Ectodermal cell (in vitro differentiated cells): Measurements from ENCODE around the gene THSD4.

Experiments
- H3K27ac ChIP-seq: 2 replicates; pipeline ENCODE4 v1.7.0; 2013; ENCODE audit warnings: mild to moderate bottlenecking, low read depth, low read length; ENCODE audit not compliant: insufficient read depth, poor library complexity, severe bottlenecking
- H3K27me3 ChIP-seq: 2 replicates; pipeline ENCODE4 v1.7.0; 2013; ENCODE audit warnings: mild to moderate bottlenecking, low read length; ENCODE audit not compliant: insufficient read depth, control insufficient read depth, poor library complexity, severe bottlenecking
- H3K36me3 ChIP-seq: one replicate; pipeline ENCODE4 v1.7.0; 2013; ENCODE audit warnings: low read length; ENCODE audit not compliant: control insufficient read depth, insufficient read depth
- H3K4me1 ChIP-seq: one replicate; pipeline ENCODE4 v1.7.0; 2013; ENCODE audit warnings: low read length; ENCODE audit not compliant: control insufficient read depth, insufficient read depth
- H3K4me3 ChIP-seq: 2 replicates; pipeline ENCODE4 v1.7.0; 2013; ENCODE audit warnings: low read depth, low read length, control low read depth; ENCODE audit not compliant: insufficient read depth
- H3K9me3 ChIP-seq: 2 replicates; pipeline ENCODE4 v1.7.0; 2013; ENCODE audit warnings: mild to moderate bottlenecking, low read length, moderate library complexity; ENCODE audit not compliant: control insufficient read depth
- WGBS, 2 experiments: methylation state at CpG; one replicate each; pipeline ENCODE4 v1.1.7; 2013; ENCODE audit warnings: missing lambda C conversion rate in 2 of 2; 5-methylcytosine and 5-hydroxymethylcytosine counted together

The THSD4 gene

DNA sequence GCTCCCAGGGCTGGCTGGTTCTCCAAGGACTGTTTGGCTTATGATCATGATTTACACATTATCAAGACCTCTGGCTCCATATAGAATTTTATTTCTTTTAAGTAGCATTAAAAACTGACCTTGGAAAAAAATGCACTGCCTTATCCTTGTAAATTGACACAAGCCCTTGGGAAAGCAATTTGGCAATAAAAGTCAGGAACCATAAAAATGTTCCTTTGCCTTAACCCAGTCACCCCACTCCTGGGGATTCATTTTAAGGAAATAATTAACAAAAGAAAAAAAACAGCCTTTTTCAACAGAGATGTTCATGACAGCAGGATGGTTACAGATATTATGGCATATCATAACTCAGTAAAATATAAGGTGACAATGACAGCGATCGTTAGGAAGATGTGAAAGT, 643.4 kb downstream of the THSD4 start:
- Histone ChIP-seq H3K4me1 (no peaks in the 10 kb centered on the region), H3K27ac (no peak overlapping the region), H3K27me3 (no peaks in the 10 kb centered on the region), H3K9me3 (peaks cover 5% of the 10 kb centered on the region), H3K4me3 (no peak overlapping the region), H3K36me3 (no peaks in the 10 kb centered on the region)
- no CpG with 5 or more reads among the region's 2 CpGs for WGBS, 2 experiments

DNA sequence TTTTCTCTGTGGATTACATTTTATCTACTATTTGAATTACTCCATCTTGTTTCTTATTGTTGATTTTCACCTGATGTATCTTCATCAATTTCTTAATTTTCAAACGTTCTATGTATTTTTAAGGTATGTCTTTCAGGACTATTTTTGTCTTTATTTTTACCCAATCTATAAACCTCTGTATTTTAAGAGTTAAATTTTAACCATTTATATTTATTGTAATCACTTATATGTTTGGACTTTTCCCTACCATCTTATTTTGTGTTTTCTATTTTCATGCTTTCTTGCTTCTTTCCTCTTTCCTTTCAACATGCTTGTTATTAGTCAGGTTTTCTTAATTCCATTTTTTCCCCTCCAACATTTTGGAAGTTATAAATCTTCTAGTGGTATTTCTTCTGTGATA, 645.6 kb downstream of the THSD4 start:
- Histone ChIP-seq H3K4me3 (no peak overlapping the region), H3K27ac (no peak overlapping the region), H3K9me3 (peaks cover 2% of the 10 kb centered on the region), H3K4me1 (no peaks in the 10 kb centered on the region), H3K27me3 (no peaks in the 10 kb centered on the region), H3K36me3 (no peaks in the 10 kb centered on the region)
- WGBS, 2 experiments: no CpG with 5 or more reads among the region's 1 CpG

DNA sequence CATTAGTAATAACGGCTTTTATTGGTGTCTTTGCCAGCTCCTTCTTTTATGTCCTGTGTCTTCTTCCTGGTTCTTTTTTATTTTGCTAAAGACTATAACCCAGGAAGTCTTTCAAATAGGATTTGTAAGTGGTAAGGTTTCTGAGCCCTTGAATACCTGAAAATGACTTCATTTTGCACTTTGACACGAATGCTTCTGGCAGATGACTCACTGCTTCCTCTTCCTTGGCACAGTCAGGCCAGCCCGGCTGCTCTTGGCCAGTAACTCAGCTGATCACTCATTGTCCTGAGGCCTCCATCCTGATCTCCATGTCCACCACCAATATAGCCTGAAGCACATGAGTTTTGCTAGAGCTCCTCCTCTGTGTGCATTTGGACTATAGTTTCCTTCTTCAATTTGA, 646.4 kb downstream of the THSD4 start:
- no peak overlapping the region for H3K27ac ChIP-seq

DNA sequence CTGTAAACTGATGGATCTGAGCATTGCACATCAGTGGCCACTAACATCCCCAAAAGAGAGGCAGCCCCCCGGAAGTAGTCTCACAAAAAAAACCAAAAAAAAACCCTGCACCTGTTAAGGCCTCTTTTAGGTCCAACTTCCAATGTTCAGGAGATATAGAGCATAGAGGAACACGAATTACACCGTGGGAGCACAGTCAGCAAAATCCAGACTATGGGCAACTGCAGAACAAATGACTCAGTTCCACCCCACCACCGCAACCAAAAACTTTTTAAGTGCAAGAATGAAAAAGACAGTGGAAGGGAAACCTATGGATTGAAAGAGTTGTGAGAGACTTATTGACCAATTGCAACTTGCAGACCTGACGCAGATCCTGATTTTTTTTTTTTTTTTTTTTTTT, 652.9 kb downstream of the THSD4 start:
- no peak overlapping the region for H3K27ac ChIP-seq
- WGBS, 2 experiments: 93 to 96% methylated on average over 4 to 5 of the region's 5 CpGs
- no peak overlapping the region for H3K4me3 ChIP-seq
- H3K4me1 ChIP-seq: no peaks in the 10 kb centered on the region
- H3K27me3 ChIP-seq: no peaks in the 10 kb centered on the region
- H3K9me3 ChIP-seq: no peaks in the 10 kb centered on the region
- H3K36me3 ChIP-seq: no peaks in the 10 kb centered on the region

More for the DNA sequence above, 646.4 kb downstream of the THSD4 start:
- no peaks in the 10 kb centered on the region for H3K27me3 ChIP-seq
- 86% methylated on average over 3 of the region's 3 CpGs for WGBS, 2 experiments
- H3K4me3 ChIP-seq: no peak overlapping the region
- no peaks in the 10 kb centered on the region for H3K36me3 ChIP-seq
- peaks cover 2% of the 10 kb centered on the region for H3K9me3 ChIP-seq
- H3K4me1 ChIP-seq: no peaks in the 10 kb centered on the region

DNA sequence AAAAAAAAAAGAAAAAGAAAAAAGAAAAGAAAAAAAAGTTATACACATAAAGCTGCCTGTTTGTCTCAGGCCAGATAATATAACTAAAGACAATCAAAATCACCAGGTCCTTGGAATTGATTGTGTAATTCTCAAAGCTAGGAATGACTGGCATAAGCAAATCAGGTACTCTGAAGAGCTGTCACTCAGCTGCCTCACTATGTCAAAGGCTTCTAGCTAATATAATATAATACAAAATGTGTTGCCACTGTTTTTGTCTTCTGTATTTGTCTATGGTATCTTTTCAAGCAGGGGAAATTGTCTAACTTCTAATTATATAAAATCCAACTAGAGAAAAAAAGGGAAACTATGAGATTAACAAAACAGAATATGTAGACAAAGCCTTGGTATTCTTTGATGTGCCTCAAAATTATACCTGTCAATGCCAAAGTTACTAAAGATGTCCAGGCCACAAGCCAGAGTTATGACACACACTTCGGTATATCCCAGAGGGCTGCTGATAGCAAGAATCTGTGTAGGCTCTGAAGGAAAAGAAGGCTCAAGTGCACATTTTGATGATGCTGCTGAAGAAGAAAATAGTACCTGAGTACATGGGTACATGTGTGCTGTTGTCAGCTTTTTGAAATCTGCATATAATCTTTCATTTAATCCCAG, 658.1 kb downstream of the THSD4 start:
- no peak overlapping the region for H3K27ac ChIP-seq
- H3K27me3 ChIP-seq: no peaks in the 10 kb centered on the region
- no peaks in the 10 kb centered on the region for H3K36me3 ChIP-seq
- no peaks in the 10 kb centered on the region for H3K4me1 ChIP-seq
- no peak overlapping the region for H3K4me3 ChIP-seq
- no peaks in the 10 kb centered on the region for H3K9me3 ChIP-seq
- WGBS, 2 experiments: 93 to 96% methylated on average over 1 of the region's 1 CpG

DNA sequence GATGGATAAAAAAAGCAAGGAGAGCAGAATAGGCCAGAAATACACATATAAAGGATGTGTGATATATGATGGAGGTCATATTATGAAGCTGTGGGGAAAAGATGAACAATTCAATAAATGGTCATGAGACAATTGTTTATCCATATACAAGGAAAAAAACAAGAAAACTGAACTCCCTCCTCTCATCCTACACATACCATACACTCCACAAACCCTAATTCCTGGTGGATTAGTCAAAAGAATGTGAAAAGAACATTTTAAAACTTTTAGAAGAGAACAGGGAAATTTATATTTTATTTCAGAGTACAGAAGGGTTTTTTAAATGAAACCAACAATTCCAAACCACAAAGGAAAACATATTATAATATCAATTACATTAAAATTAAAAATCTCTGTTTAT, 660.6 kb downstream of the THSD4 start:
- Histone ChIP-seq H3K4me3 (no peak overlapping the region), H3K27me3 (no peaks in the 10 kb centered on the region), H3K36me3 (no peaks in the 10 kb centered on the region), H3K27ac (no peak overlapping the region), H3K9me3 (no peaks in the 10 kb centered on the region), H3K4me1 (peaks cover 4% of the 10 kb centered on the region)

DNA sequence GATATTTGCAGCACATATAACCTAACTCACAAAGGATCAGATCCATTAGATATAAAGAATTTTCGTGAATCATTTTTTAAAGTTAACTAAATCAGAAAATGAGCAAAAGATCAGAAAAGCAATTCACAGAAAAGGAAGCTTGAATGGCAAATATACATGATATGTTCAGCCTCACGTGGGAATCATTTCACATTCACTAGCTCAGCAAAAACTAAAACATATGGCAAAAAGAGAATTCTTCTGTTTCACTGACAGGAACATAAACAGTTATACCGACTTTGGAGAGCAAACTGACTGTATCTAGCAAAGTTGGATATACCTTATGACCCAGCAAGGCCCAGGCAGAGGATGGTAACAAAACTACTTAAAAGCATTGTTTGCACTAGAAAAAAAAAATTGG, 661.0 kb downstream of the THSD4 start:
- Histone ChIP-seq H3K36me3 (no peaks in the 10 kb centered on the region), H3K4me3 (no peak overlapping the region), H3K27me3 (no peaks in the 10 kb centered on the region), H3K4me1 (peaks cover 4% of the 10 kb centered on the region), H3K27ac (no peak overlapping the region), H3K9me3 (no peaks in the 10 kb centered on the region)
- WGBS, 2 experiments: 90 to 92% methylated on average over 2 to 3 of the region's 3 CpGs

DNA sequence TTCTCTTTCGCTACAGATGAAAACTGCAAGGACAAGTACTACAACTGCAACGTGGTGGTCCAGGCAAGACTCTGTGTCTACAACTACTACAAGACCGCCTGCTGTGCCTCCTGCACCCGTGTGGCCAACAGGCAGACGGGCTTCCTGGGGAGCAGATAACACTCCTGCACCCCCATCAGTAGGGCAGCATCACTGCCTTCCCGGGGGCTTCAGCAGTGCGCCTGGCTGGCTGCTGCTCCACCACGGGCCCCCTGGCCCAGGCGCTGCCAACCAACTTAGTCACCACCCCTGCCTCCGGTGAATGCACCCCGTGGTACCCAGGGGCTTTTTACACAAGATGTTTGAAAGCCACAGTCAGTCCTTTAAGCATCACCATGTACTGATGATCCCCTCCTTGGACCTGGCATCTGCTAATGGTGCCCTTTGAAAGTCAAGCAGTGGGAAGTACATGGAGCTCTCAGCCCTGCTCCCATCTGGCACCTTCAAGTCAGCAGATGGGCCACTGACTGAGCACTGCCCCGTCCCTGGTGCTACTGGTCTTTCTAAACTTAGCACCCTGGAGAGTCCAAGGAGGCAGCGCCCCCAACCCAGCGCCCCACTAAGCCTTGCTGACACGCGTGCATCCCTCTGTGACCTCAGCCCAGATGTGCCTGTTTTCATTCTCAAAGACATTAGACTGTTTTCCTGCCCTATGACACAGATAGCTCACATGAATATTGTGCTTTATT, 662.1 kb downstream of the THSD4 start:
- H3K4me1 ChIP-seq: peaks cover 4% of the 10 kb centered on the region
- H3K4me3 ChIP-seq: no peak overlapping the region
- WGBS, 2 experiments: 90% methylated on average over 16 of the region's 16 CpGs
- H3K9me3 ChIP-seq: no peaks in the 10 kb centered on the region
- H3K27ac ChIP-seq: no peak overlapping the region
- no peaks in the 10 kb centered on the region for H3K27me3 ChIP-seq
- no peaks in the 10 kb centered on the region for H3K36me3 ChIP-seq

DNA sequence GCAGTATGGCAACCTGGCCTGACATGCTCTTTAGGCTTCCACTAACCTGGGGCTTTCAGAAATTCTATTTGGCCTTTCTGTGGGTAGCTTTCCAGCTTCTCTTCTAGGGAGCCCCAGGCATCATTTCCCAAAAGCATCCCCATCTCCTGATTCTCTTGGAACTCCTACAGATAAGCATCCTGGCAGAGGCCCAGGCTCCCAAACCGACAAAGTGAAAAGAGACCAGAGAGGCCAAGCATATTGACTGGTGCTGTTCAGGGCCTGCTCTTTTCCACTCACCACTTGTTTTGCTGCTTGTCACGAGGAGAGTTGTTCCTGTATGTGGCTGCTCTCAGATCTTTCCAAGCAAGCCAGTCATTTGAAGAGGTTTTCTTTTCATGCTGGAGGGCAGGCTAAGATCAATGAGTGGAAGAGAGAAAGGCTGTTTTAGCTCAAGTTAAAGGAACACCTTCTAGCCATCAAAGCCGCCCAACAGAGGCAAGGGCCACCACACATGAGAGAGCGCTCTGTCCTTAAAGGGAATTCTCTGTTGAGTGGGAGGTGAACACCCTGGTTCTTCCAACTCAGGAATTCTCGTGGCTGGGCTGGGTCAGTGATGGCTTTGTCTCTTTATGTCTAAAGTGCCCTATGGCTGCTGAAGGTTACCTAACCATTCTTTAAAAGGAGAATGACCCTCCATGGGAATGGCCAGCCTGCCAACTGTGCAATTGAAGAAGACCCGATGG, 664.0 kb downstream of the THSD4 start:
- no peaks in the 10 kb centered on the region for H3K27me3 ChIP-seq
- peaks cover 4% of the 10 kb centered on the region for H3K4me1 ChIP-seq
- no peaks in the 10 kb centered on the region for H3K9me3 ChIP-seq
- H3K4me3 ChIP-seq: no peak overlapping the region
- H3K36me3 ChIP-seq: no peaks in the 10 kb centered on the region
- WGBS, 2 experiments: 82 to 84% methylated on average over 6 of the region's 6 CpGs
- H3K27ac ChIP-seq: no peak overlapping the region
